GM12873 (cell line): ENCODE measurements around the gene TRPV4.

Source experiments
- TF ChIP-seq, protein P1 (sequence below): IDR thresholded peaks from 2 replicates; pipeline ENCODE4 v1.5.1; 2012; ENCODE audit warnings: low read depth, mild to moderate bottlenecking, moderate library complexity, low read length, control low read depth; ENCODE audit not compliant: insufficient read depth; ENCODE audit errors: missing control alignments

TRPV4 gene

DNA sequence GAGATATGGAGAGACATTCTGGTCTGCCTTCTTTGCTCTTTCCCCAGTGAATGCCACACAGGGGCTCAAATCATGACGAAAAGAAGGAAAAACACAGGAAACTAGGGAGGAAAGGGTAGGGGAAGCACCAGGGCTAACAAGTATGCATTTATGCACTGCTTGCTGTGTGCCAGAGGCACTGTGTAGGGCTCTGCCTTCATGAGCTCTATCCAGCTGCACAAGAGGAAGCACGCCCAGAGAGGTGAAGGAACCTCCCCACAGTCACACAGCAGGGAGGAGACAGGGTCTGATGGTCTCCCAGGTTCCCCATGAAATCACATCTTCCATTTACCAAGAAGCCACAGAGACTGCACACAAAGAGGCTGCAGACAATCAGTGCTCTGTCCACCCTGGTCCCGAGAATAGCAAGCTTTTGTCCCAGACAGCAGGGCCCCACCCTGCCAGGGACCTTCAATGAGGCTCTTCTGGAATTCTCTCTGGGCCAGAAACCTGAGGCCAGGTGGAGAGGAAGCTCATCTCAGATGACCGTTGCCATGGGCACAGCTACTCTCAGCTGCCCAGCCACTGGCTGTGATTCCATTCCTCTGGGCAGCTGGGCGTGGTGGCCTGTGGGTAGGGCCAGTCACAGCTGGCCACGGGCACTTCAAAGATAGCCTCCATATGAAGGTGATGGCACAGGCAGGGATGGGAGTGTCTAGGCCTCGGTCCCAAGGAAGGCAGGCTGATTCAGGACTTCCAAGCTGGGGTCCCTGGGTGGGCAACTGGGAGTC lies 7.3 kb upstream of the TRPV4 start:
- TF ChIP-seq, protein P1, sequence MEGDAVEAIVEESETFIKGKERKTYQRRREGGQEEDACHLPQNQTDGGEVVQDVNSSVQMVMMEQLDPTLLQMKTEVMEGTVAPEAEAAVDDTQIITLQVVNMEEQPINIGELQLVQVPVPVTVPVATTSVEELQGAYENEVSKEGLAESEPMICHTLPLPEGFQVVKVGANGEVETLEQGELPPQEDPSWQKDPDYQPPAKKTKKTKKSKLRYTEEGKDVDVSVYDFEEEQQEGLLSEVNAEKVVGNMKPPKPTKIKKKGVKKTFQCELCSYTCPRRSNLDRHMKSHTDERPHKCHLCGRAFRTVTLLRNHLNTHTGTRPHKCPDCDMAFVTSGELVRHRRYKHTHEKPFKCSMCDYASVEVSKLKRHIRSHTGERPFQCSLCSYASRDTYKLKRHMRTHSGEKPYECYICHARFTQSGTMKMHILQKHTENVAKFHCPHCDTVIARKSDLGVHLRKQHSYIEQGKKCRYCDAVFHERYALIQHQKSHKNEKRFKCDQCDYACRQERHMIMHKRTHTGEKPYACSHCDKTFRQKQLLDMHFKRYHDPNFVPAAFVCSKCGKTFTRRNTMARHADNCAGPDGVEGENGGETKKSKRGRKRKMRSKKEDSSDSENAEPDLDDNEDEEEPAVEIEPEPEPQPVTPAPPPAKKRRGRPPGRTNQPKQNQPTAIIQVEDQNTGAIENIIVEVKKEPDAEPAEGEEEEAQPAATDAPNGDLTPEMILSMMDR, result no peak

DNA sequence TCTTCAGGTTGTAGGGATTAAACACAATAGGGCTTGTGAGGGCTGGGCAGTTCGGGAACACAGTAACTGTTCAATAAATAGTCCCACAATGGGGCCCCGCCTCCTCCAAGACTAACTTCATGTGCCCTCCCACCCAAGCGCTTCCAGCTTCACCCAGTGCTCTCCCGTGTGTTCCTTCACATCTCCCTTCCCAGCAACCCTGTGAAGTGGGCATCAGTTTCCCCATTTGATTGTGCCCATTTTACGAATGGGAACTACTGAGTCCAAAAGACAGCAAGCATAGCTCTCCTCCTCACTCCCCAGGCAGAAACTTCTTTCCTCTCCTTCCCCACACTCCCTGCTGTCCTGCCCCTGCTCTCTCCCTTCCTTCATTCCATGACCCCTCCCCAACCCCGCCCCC lies 6.2 kb upstream of the TRPV4 start:
- TF ChIP-seq, protein P1, result no peak

DNA sequence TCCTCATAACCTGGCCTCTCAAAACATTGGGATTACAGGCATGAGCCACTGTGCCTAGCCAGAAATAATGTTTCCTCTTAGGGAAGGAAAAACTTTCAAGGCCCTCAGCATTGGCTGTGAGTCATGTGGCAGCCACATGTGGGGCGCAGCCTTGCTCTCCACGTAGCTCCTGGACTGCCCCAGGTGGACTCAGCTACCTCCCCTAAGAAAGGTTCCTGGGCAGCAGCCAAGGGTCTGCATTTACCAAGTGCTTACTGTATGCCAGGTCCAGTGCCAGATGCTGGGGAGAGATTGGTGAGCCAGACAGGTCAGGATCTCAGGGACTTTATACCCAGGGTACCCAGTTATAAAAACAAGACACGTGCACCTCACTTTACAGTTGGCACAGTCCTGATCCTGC lies 3.7 kb upstream of the TRPV4 start:
- TF ChIP-seq, protein P1, result no peak

DNA sequence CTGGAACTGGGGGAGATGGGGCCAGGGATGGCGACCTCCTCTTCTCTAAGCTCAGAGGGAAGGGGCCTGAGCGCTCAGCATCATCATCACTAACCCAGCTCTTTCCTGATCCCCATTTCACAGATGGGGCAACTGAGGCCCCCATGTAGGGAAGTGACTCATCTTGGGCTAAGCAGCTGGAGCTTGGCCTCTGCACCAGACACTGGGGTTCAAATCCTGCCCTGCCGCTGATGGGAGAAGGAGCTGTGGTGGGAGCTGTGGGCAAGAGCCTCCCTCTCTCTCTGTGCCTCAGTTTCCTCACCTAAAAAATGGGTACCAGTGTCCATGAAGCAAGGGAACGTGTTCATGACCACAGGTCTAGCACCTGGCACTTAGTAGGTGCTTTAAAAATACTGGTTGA lies 2.6 kb upstream of the TRPV4 start:
- TF ChIP-seq, protein P1, result no peak

DNA sequence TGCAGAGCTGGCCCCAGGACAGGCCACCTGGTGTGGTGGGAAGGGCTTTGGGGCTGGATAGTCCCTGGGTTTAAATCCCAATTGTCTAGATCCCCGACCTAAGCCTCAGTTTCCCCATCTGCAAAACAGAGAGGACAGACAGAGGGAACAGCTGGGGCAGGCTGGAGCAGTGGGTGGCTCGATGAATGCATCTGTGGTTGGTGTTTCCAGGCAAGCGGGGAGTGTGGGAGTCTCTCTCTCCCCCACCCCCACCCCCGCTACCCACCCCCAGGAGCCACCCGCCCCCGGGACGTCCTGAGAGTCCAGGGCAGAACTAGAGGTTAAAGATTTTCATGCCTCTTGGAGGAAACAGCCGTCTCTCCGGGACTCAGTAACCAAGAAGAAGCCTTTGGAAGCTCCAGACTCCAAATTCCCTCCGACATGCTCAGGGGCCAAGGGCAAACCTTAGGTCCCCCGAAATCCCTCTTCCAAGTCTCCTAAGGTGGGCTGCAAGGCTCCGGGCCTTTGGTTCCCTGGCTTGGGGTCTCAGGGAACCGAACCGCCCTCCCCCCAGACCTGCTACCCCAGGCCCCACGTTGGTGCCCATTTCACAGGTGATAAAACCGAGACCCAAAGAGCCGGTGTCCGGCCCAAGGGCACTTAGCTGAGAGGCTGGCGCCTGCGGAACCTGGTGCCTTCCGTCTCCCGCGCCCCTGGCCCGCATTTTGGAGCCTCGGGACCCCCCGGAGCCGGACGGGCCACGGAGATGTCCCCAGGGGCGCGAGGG lies 474 bp downstream of the TRPV4 start:
- TF ChIP-seq, protein P1, result no peak

DNA sequence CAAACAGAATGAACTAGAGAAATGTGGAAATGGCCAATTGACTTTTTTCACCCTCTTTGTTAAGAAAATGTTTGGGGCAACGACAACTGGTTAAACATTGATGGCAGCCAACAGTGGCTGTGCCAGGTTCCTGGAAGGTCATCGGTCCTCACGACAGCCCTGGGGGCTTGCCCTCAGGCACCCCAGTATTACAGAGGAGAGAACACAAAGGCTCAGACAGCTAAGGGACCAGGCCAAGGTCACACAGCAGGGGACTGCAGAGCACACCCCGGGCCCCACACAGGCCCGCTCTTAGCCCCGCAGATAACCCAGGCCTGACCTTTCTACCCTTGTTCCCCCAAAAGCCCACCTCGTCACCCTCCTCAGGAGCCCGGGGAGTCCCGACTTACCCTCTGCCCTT lies 1.3 kb downstream of the TRPV4 start:
- TF ChIP-seq, protein P1, result no peak

DNA sequence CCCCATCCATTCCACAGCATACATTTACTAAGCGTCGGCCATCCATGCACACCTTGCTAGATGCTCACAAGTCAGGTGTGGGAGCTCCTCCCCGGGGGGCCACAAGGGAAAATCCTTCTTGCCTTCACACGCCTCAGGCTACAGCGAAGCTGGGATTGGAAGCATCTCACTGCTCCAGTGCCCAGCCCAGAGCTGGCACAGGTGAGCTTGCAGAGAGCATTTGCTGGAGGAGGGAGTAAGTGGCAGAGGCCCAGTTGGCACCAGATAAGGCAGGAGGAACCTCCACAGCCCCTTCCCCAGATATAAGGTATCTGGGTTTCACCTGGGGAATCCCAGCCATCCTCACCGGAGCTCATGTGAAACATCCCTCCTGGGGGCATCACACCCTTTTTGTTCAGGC lies 1.8 kb downstream of the TRPV4 start:
- TF ChIP-seq, protein P1, result no peak
